H1 (cell line): ENCODE measurements around the gene TEX35. TPM values are rescaled to one million over a fixed set of nuclear protein-coding genes. Genes with fewer than 3 reads are reported as not detected.

Experiments
- CTCF ChIA-PET: fragments of 300-600 bp; sonication (Branson Sonifier 250); formaldehyde crosslinking; loops from one replicate; lab custom pipeline; 2021; ENCODE audit not compliant: partially characterized antibody; lab: Charles Lee
- POLR2A ChIA-PET: fragments of 300-600 bp; sonication (Branson Sonifier 250); formaldehyde crosslinking; loops from one replicate; lab custom pipeline; 2021; ENCODE audit warnings: inconsistent platforms; ENCODE audit not compliant: partially characterized antibody; lab: Charles Lee
- DNase-seq, 2 experiments: peaks; one replicate each; pipeline versions ENCODE4 v3.0.0 to v3.0.0-alpha.2; 2010 to 2022; ENCODE audit warnings: low spot score in 2 of 2, low read depth in 1 of 2, mixed read lengths in 1 of 2
- FAIRE-seq: peaks from 2 replicates; lab custom pipeline; 2011; peaks lifted over from hg19 to GRCh38; lab: Jason Lieb, UNC
- H2AFZ ChIP-seq: 2 replicates; pipeline ENCODE4 v1.8.1; 2012; ENCODE audit warnings: low read length, inconsistent platforms
- H2AK5ac ChIP-seq: 2 replicates; pipeline ENCODE4 v1.6.1; 2013; ENCODE audit warnings: low read depth, low read length
- H2BK120ac ChIP-seq: replicated peaks from 2 replicates; pipeline ENCODE3; 2013; ENCODE audit warnings: low read depth, low read length, inconsistent platforms
- H2BK12ac ChIP-seq: 2 replicates; pipeline ENCODE4 v1.6.1; 2013; ENCODE audit warnings: low read depth, low read length
- H2BK15ac ChIP-seq: 2 replicates; pipeline ENCODE4 v1.6.1; 2013; ENCODE audit warnings: low read length
- H2BK20ac ChIP-seq: 2 replicates; pipeline ENCODE4 v1.6.1; 2013; ENCODE audit warnings: low read length
- H2BK5ac ChIP-seq: 2 replicates; pipeline ENCODE4 v1.6.1; 2013; ENCODE audit warnings: low read depth, low read length
- H3K14ac ChIP-seq: 2 replicates; pipeline ENCODE4 v1.6.1; 2013; ENCODE audit warnings: inconsistent platforms; ENCODE audit not compliant: insufficient read length
- H3K18ac ChIP-seq: 2 replicates; pipeline ENCODE4 v1.6.1; 2013; ENCODE audit warnings: low read length; ENCODE audit errors: extremely low read depth
- H3K23ac ChIP-seq: 2 replicates; pipeline ENCODE4 v1.6.1; 2013; ENCODE audit warnings: inconsistent platforms; ENCODE audit not compliant: insufficient read length
- H3K23me2 ChIP-seq: 2 replicates; pipeline ENCODE4 v1.6.1; 2013; ENCODE audit warnings: low read depth, low read length
- H3K27ac ChIP-seq: 2 replicates; pipeline ENCODE4 v1.6.1; 2011; ENCODE audit warnings: low read depth, low read length, inconsistent platforms
- H3K27me3 ChIP-seq, 4 experiments: replicated peaks in 1 of 4; 1 replicate in 1 of 4; 2 replicates in 3 of 4; pipeline versions ENCODE4 v1.6.1 to v1.8.1; 2011 to 2013; ENCODE audit warnings: low read length in 3 of 4, mild to moderate bottlenecking in 3 of 4, inconsistent platforms in 2 of 4, mixed read lengths in 2 of 4, moderate library complexity in 1 of 4; ENCODE audit not compliant: control insufficient read depth in 3 of 4, insufficient read depth in 3 of 4; ENCODE audit errors: extremely low read depth in 1 of 4
- H3K36me3 ChIP-seq, 4 experiments: 2 replicates each; pipeline versions ENCODE4 v1.6.1 to v1.8.1; 2011 to 2013; ENCODE audit warnings: mild to moderate bottlenecking in 4 of 4, low read length in 3 of 4, moderate library complexity in 2 of 4, control low read depth in 1 of 4, inconsistent platforms in 1 of 4; ENCODE audit not compliant: insufficient read depth in 4 of 4, control insufficient read depth in 2 of 4
- H3K4ac ChIP-seq: replicated peaks from 2 replicates; pipeline ENCODE3; 2013; ENCODE audit warnings: low read length, low read depth, mixed read lengths, inconsistent platforms; ENCODE audit not compliant: insufficient read length
- H3K4me1 ChIP-seq, 4 experiments: replicated peaks in 1 of 4; 1 replicate in 1 of 4; 2 replicates in 3 of 4; pipeline versions ENCODE4 v1.6.1 to v1.8.1; 2011 to 2013; ENCODE audit warnings: low read length in 3 of 4, inconsistent platforms in 2 of 4, mixed read lengths in 1 of 4; ENCODE audit not compliant: insufficient read depth in 4 of 4, control insufficient read depth in 3 of 4
- H3K4me2 ChIP-seq, 2 experiments: 2 replicates each; pipeline versions ENCODE4 v1.6.1 to v1.8.1; 2011 to 2013; ENCODE audit warnings: low read depth in 2 of 2, low read length in 2 of 2, control low read depth in 1 of 2, inconsistent platforms in 1 of 2, mild to moderate bottlenecking in 1 of 2; ENCODE audit not compliant: insufficient read depth in 1 of 2
- H3K4me3 ChIP-seq, 4 experiments: fragments of 200-600, 300-600 bp in 1 of 4; sonication (generic), shearing (Covaris generic), sonication (Bioruptor Twin) in 1 of 4; 2 replicates each; pipeline versions ENCODE4 v1.5.1 to v1.8.1; 2011 to 2016; ENCODE audit warnings: low read length in 4 of 4, low read depth in 3 of 4, control low read depth in 2 of 4, inconsistent platforms in 2 of 4, mild to moderate bottlenecking in 2 of 4, mixed read lengths in 1 of 4, moderate library complexity in 1 of 4; ENCODE audit not compliant: insufficient read depth in 2 of 4; ENCODE audit errors: extremely low read depth in 1 of 4
- H3K56ac ChIP-seq: replicated peaks from 2 replicates; pipeline ENCODE3; 2013; ENCODE audit warnings: low read depth, mild to moderate bottlenecking, mixed read lengths, low read length, inconsistent platforms; ENCODE audit not compliant: insufficient read length
- H3K79me1 ChIP-seq: 2 replicates; pipeline ENCODE4 v1.6.1; 2013; ENCODE audit warnings: low read depth, low read length, control low read depth
- H3K79me2 ChIP-seq, 2 experiments: 2 replicates each; pipeline versions ENCODE4 v1.6.1 to v1.8.1; 2012 to 2013; ENCODE audit warnings: low read length in 2 of 2, mild to moderate bottlenecking in 2 of 2, inconsistent platforms in 1 of 2; ENCODE audit not compliant: insufficient read depth in 2 of 2, control insufficient read depth in 1 of 2
- H3K9ac ChIP-seq, 4 experiments: replicated peaks in 1 of 4; 1 replicate in 1 of 4; 2 replicates in 3 of 4; pipeline versions ENCODE4 v1.6.1 to v1.8.1; 2011 to 2013; ENCODE audit warnings: low read depth in 3 of 4, low read length in 3 of 4, control low read depth in 2 of 4, mild to moderate bottlenecking in 2 of 4, moderate library complexity in 2 of 4, inconsistent platforms in 1 of 4; ENCODE audit errors: extremely low read depth in 1 of 4
- H3K9me3 ChIP-seq, 2 experiments: 2 replicates each; pipeline versions ENCODE4 v1.6.1 to v1.8.1; 2012 to 2013; ENCODE audit warnings: mild to moderate bottlenecking in 2 of 2, moderate library complexity in 2 of 2, control low read depth in 1 of 2, inconsistent platforms in 1 of 2, low read depth in 1 of 2, low read length in 1 of 2, mixed read lengths in 1 of 2; ENCODE audit not compliant: insufficient read depth in 2 of 2
- H4K20me1 ChIP-seq, 2 experiments: replicated peaks in 1 of 2; 2 replicates each; pipeline versions ENCODE3 to v1.8.1; 2011 to 2013; ENCODE audit warnings: inconsistent platforms in 2 of 2, low read length in 2 of 2, mild to moderate bottlenecking in 1 of 2; ENCODE audit not compliant: insufficient read depth in 2 of 2, control insufficient read depth in 1 of 2
- H4K5ac ChIP-seq: 2 replicates; pipeline ENCODE4 v1.6.1; 2013; ENCODE audit warnings: low read length, low read depth, mixed read lengths, inconsistent platforms; ENCODE audit not compliant: insufficient read length
- H4K8ac ChIP-seq: 2 replicates; pipeline ENCODE4 v1.8.0; 2013; ENCODE audit warnings: mild to moderate bottlenecking, moderate library complexity, low read length, inconsistent platforms; ENCODE audit not compliant: insufficient read depth; ENCODE audit errors: extremely low read depth
- H4K91ac ChIP-seq: replicated peaks from 2 replicates; pipeline ENCODE3; 2013; ENCODE audit warnings: low read length, mixed read lengths, inconsistent platforms; ENCODE audit not compliant: insufficient read length
- KDM5A ChIP-seq: fragments of 200-600 bp; IDR thresholded peaks from 2 replicates; pipeline ENCODE4 v1.7.1; 2012; ENCODE audit warnings: mild to moderate bottlenecking, low read length, inconsistent platforms, mixed read lengths
- WGBS, 2 experiments: shearing (Covaris generic) in 1 of 2; methylation state at CpG; one replicate each; pipeline versions ENCODE4 v1.1.6 to v1.1.7; 2013 to 2015; ENCODE audit warnings: low lambda C conversion rate in 2 of 2, mixed read lengths in 2 of 2, inconsistent platforms in 1 of 2, low coverage in 1 of 2, missing lambda C conversion rate in 1 of 2; ENCODE audit not compliant: insufficient replicate concordance in 2 of 2, insufficient coverage in 1 of 2, insufficient read length in 1 of 2; ENCODE audit errors: extremely low coverage in 1 of 2, missing lambda C conversion rate in 1 of 2; 5-methylcytosine and 5-hydroxymethylcytosine counted together
- polyA plus RNA-seq, 7 experiments: library from polyadenylated mRNA; depleted of rRNA in 3 of 7; stranded (reverse) in 5 of 7; unstranded in 2 of 7; fragments of >200 nt in 5 of 7; fragments of 200-250 nt in 2 of 7; gene quantifications; 1 replicate in 5 of 7; 2 replicates in 1 of 7; 4 replicates in 1 of 7; pipeline versions ENCODE4 v1.2.1 to v1.2.3, GENCODE V29; 2011 to 2013; ENCODE audit warnings: missing spikeins in 2 of 7, mixed read lengths in 2 of 7
- total RNA-seq: library from RNA; stranded (reverse); fragmentation: NEBNext Ultra II Directional; extraction: Animal tissue kit (Norgen Biotek cat#: 25700); gene quantifications from 2 replicates; pipeline ENCODE4 v1.2.1, GENCODE V29; 2021

The TEX35 gene
- total and polyA plus RNA-seq, 2 of the 8 experiments (the other 6 are each of a cell fraction or from before 2014, with no cell fraction given): 0.03 TPM; not detected in 1

DNA sequence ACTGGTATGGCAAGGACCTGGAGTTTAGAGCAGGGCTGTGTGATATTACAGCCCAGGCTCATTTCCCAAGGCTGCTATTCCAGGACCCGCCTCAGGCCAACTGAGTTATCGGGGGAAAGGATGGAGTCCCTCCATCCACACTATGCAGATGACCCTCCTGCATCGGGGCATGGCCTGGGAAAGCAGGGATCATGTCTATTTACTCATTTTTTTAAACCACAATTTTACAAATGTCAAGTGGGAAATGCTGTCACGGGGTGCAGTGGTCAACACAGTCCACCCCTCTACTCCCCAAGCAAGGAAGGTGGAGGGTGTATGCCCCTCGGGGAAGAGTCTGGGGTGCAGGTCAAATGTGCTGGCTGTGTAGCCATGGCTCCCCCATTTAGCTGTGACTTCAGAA lies 10.1 kb upstream of the TEX35 start:
- no peaks in the 10 kb centered on the region for H3K36me3 ChIP-seq
- H2BK5ac ChIP-seq: no peak overlapping the region
- no peak overlapping the region for H2AK5ac ChIP-seq
- FAIRE-seq: no peak
- no peak overlapping the region for H2BK12ac ChIP-seq
- 96% methylated on average over 5 of the region's 5 CpGs; no CpG with 5 or more reads in 1 of the 2 experiments for WGBS, 2 experiments
- H4K5ac ChIP-seq: no peak overlapping the region
- no peak overlapping the region for H3K4ac ChIP-seq
- ChIA-PET POLR2A (no interaction called here), CTCF (interaction anchor here (0.6 to 13.1 kb wide), 13 partner anchors 9 to 1081 kb away, joined by 3 to 238 read pairs (median 4); partner anchors contain the start of gene TEX35)
- H3K4me1 ChIP-seq: no peaks in the 10 kb centered on the region; a peak in 1 of 7 replicates
- no peak overlapping the region for H3K23ac ChIP-seq
- H2BK15ac ChIP-seq: no peak overlapping the region
- no peaks in the 10 kb centered on the region; the same call in none of the 2 replicates for H3K23me2 ChIP-seq
- no peak overlapping the region for H3K4me3 ChIP-seq
- H2AFZ ChIP-seq: no peak overlapping the region
- no peak for DNase-seq
- no peak overlapping the region for H2BK120ac ChIP-seq
- H3K27ac ChIP-seq: no peak overlapping the region
- no peaks in the 10 kb centered on the region for H3K27me3 ChIP-seq
- H3K14ac ChIP-seq: no peak overlapping the region
- no peak overlapping the region for H4K8ac ChIP-seq
- no peak overlapping the region for H4K91ac ChIP-seq
- H3K9me3 ChIP-seq: no peaks in the 10 kb centered on the region
- no peak overlapping the region for H3K18ac ChIP-seq
- H3K9ac ChIP-seq: no peak overlapping the region
- H4K20me1 ChIP-seq: no peaks in the 10 kb centered on the region
- no peak overlapping the region for H2BK20ac ChIP-seq
- no peaks in the 10 kb centered on the region for H3K79me1 ChIP-seq
- no peak overlapping the region for H3K4me2 ChIP-seq
- H3K79me2 ChIP-seq: no peaks in the 10 kb centered on the region
- no peak overlapping the region for H3K56ac ChIP-seq
- TF ChIP-seq KDM5A: no peak
